ENCODE data around the gene CSRNP3. TPM values are rescaled to one million over a fixed set of nuclear protein-coding genes. Genes with fewer than 3 reads are reported as not detected.
A peak's percentile ranks its signal among the peaks of the same experiment; 100 is the strongest.

CSRNP3 gene
- total and polyA plus RNA-seq, 10 of the 15 experiments (the other 5 are each of a cell fraction or from before 2014, with no cell fraction given) = 0.03 to 5.2 (median 0.11) TPM; not detected in 1

- no peak overlapping the region for H2AFZ ChIP-seq (ENCODE audit: control insufficient read depth, low read depth, low read length)
- no peak overlapping the region for H3K4me3 ChIP-seq
- BruUV-seq (replicated peaks) = no TSS peak
- H4K20me1 ChIP-seq (ENCODE audit: control insufficient read depth, insufficient read depth) = no peaks in the 10 kb centered on the region
- ChIA-PET RAD21 (ENCODE audit: unreplicated experiment) (no interaction called here), SMC1A (ENCODE audit: uncharacterized antibody, unreplicated experiment) (interaction anchor here (1.0 to 2.8 kb wide), 6 partner anchors 8 to 78 kb away, joined by 3 to 8 read pairs (median 5); no protein-coding TSS in a partner anchor), POLR2A (no interaction called here), CTCF (no interaction called here)
- H3K27me3 ChIP-seq (replicated peaks in 1 of 2; ENCODE audit: control insufficient read depth in 2 of 2, insufficient read depth in 2 of 2, low read length in 1 of 2) = no peaks in the 10 kb centered on the region
- in situ Hi-C loops (cut with MboI) (no loop called here), intact Hi-C loops (cut with micrococcal nuclease; ENCODE audit: unreplicated experiment) (no loop called here)
- no peaks in the 10 kb centered on the region for H3K9me3 ChIP-seq (replicated peaks; ENCODE audit: control insufficient read depth, insufficient read depth, low read length)
- 7% methylated on average over 3 of the region's 3 CpGs for whole genome bisulfite sequencing (ENCODE audit: insufficient coverage, insufficient replicate concordance, low lambda C conversion rate, missing lambda C conversion rate)
- FAIRE-seq (no peak), ATAC-seq (peak; percentile 90), DNase-seq (ENCODE audit: low read depth, low spot score) (no peak)
- no peaks in the 10 kb centered on the region for H3K36me3 ChIP-seq (ENCODE audit: control insufficient read depth in 2 of 2, insufficient read depth in 2 of 2, low read length in 1 of 2)
- no peak overlapping the region for H3K4me2 ChIP-seq (ENCODE audit: control insufficient read depth, insufficient read depth)
- no peaks in the 10 kb centered on the region for H3K79me2 ChIP-seq (ENCODE audit: control insufficient read depth, insufficient read depth, low read length)
- no peak overlapping the region for H3K9ac ChIP-seq (ENCODE audit: control insufficient read depth, insufficient read depth, low read length)
- H3K27ac ChIP-seq (ENCODE audit: control insufficient read depth, insufficient read depth) = no peak overlapping the region
- no peaks in the 10 kb centered on the region for H3K4me1 ChIP-seq (ENCODE audit: control insufficient read depth, insufficient read depth, low read length)
- TF ChIP-seq TCF3 (IDR thresholded peaks at IDR 0.05; ENCODE audit: borderline replicate concordance, insufficient read depth, low read depth, low read length) = no peak
- TF ChIP-seq IRF5 (IDR thresholded peaks at IDR 0.05; ENCODE audit: borderline replicate concordance) = no peak
- no peak for TF ChIP-seq CEBPZ (IDR thresholded peaks at IDR 0.05; ENCODE audit: low read depth, low read length)
- no peak for TF ChIP-seq E2F8 (IDR thresholded peaks at IDR 0.05; ENCODE audit: low read depth, partially characterized antibody)
- no peak for TF ChIP-seq MAX (IDR thresholded peaks at IDR 0.05; ENCODE audit: low read depth, low read length)
- peak; percentile 65; the same call in 1 of the 2 replicates for TF ChIP-seq MTA2 (IDR thresholded peaks at IDR 0.05; ENCODE audit: low read depth)
- TF ChIP-seq ZZZ3 (IDR thresholded peaks at IDR 0.05; ENCODE audit: control insufficient read depth, insufficient read length, low read depth) = no peak
- TF ChIP-seq IKZF2 (IDR thresholded peaks at IDR 0.05) = peak; percentile 44 to 60; a peak in 2 of 4 replicates
- TF ChIP-seq CBFB (IDR thresholded peaks at IDR 0.05; ENCODE audit: low read depth) = no peak
- TF ChIP-seq KLF5 (IDR thresholded peaks at IDR 0.05; ENCODE audit: partially characterized antibody) = no peak
- TF ChIP-seq RB1 (IDR thresholded peaks at IDR 0.05; ENCODE audit: borderline replicate concordance) = no peak
- no peak for TF ChIP-seq SIX5 (IDR thresholded peaks at IDR 0.05; ENCODE audit: low read depth, low read length, severe bottlenecking)
- no peak for TF ChIP-seq SKIL (IDR thresholded peaks at IDR 0.05; ENCODE audit: low read depth, poor library complexity, severe bottlenecking)
- TF ChIP-seq YBX1 (IDR thresholded peaks at IDR 0.05) = no peak
- no peak for TF ChIP-seq MYB (IDR thresholded peaks at IDR 0.05; ENCODE audit: borderline replicate concordance, low read depth, low read length)
These were observed 59.6 kb downstream of the CSRNP3 start for GRCh38 chr2:165529130-165529529.

All from GM12878 (cell line).